ENCODE data around the gene YLPM1.

Gene YLPM1

DNA sequence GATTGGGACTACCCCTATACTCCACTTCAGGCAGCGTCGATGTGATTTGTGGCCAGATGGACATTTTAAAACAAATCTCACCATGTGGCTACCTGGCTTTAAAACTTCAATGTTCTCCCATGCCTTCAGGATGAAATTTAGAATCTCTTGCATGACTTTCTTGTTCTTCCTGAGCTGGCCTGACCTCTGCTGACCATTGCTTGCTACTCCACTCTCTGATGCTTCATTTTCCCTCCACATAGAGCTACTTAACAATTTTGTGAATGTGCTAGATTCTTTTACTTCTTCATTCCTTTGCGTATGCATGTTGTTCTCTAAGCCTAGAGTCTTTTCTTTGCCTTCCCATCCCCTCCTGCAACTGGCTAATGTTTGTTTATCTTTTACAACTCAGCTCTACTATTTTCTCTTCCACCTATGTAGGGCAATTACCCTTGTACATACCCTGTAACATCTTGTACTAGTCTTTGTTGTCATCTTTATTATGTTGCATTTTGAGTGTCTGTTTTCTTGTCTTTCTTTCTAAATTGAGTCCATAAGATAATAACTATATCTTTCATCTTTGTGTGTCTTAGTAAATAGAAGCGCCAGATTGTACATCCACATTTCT, 41.2 kb downstream of the YLPM1 start:
- TF ChIP-seq CTCF (IDR thresholded peaks at IDR 0.05) = peak; percentile 41 to 51
- intact Hi-C loops (cut with DNase I; ENCODE audit: low total_unique reads) = loop anchor here (5.0 kb wide), 1 partner anchor 192 kb away; the partner anchor contains the start of gene LTBP2
- H3K36me3 ChIP-seq = peaks cover 8 to 47% (median 27%) of the 10 kb centered on the region in 3 donors

GRCh38 chr14:74807853-74808545, 44.9 kb downstream of the YLPM1 start:
- Histone ChIP-seq H3K27me3 (no peaks in the 10 kb centered on the region), H3K4me3 (no peak overlapping the region), H3K27ac (no peak overlapping the region), H3K36me3 (peaks cover 32 to 76% (median 55%) of the 10 kb centered on the region in 3 donors), H3K9me3 (no peaks in the 10 kb centered on the region), H3K4me1 (no peaks in the 10 kb centered on the region)
- DNase-seq = no peak
- TF ChIP-seq CTCF (IDR thresholded peaks at IDR 0.05) = no peak
- intact Hi-C loops (cut with DNase I; ENCODE audit: low total_unique reads) = no loop called here

More for the DNA sequence above, 41.2 kb downstream of the YLPM1 start:
- H3K4me1 ChIP-seq = no peaks in the 10 kb centered on the region
- no peak for DNase-seq
- no peaks in the 10 kb centered on the region for H3K27me3 ChIP-seq
- H3K9me3 ChIP-seq = no peaks in the 10 kb centered on the region
- H3K4me3 ChIP-seq = no peak overlapping the region
- no peak overlapping the region for H3K27ac ChIP-seq

DNA sequence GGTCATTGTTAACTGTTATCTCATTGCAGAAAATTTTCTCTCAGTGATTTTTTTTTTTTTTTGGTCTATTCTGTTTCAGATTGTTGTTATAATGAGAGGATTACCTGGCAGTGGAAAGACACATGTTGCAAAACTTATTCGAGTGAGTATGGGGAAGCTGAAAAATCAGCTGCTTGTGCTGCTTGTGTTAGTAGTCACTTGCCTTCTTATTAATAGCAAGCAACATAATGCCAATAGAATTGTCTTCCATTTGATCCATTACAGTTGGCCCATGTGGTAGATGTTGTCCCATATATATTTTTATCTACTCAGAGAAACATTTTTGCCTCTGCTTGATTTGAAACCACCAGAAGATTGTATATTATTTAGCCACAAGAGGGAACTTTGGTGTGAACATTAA, 53.0 kb downstream of the YLPM1 start:
- Histone ChIP-seq H3K4me3 (no peak overlapping the region), H3K27me3 (no peaks in the 10 kb centered on the region), H3K36me3 (peaks cover 68 to 89% (median 74%) of the 10 kb centered on the region in 3 donors), H3K9me3 (no peaks in the 10 kb centered on the region), H3K4me1 (no peaks in the 10 kb centered on the region), H3K27ac (no peak overlapping the region)
- TF ChIP-seq CTCF (IDR thresholded peaks at IDR 0.05) = no peak
- intact Hi-C loops (cut with DNase I; ENCODE audit: low total_unique reads) = no loop called here
- DNase-seq = no peak

GRCh38 chr14:74820288-74820687, 57.2 kb downstream of the YLPM1 start:
- TF ChIP-seq CTCF (IDR thresholded peaks at IDR 0.05) = no peak
- no peaks in the 10 kb centered on the region for H3K27me3 ChIP-seq
- intact Hi-C loops (cut with DNase I; ENCODE audit: low total_unique reads) = no loop called here

GRCh38 chr14:74821267-74821915, 58.3 kb downstream of the YLPM1 start:
- intact Hi-C loops (cut with DNase I; ENCODE audit: low total_unique reads) = no loop called here
- H3K27ac ChIP-seq = no peak overlapping the region
- peaks cover 42 to 71% (median 66%) of the 10 kb centered on the region in 3 donors for H3K36me3 ChIP-seq
- H3K27me3 ChIP-seq = no peaks in the 10 kb centered on the region
- no peak overlapping the region for H3K4me3 ChIP-seq
- no peaks in the 10 kb centered on the region for H3K4me1 ChIP-seq
- no peak for DNase-seq
- TF ChIP-seq CTCF (IDR thresholded peaks at IDR 0.05) = no peak
- no peaks in the 10 kb centered on the region for H3K9me3 ChIP-seq

More at GRCh38 chr14:74820288-74820687, 57.2 kb downstream of the YLPM1 start:
- H3K4me1 ChIP-seq = no peaks in the 10 kb centered on the region
- H3K4me3 ChIP-seq = no peak overlapping the region
- DNase-seq = no peak
- no peaks in the 10 kb centered on the region for H3K9me3 ChIP-seq
- H3K36me3 ChIP-seq = peaks cover 47 to 77% (median 72%) of the 10 kb centered on the region in 3 donors
- no peak overlapping the region for H3K27ac ChIP-seq
